Measurements from ENCODE around the gene ZNF746.

ZNF746 gene

GRCh38 chr7:149427893-149428292 is 69.7 kb downstream of the ZNF746 start:
- DNase-seq (ENCODE audit: low read depth, low spot score), result no peak

- no peak for DNase-seq (ENCODE audit: low read depth, low spot score)
These were observed 70.4 kb downstream of the ZNF746 start for GRCh38 chr7:149427096-149427680.

DNA sequence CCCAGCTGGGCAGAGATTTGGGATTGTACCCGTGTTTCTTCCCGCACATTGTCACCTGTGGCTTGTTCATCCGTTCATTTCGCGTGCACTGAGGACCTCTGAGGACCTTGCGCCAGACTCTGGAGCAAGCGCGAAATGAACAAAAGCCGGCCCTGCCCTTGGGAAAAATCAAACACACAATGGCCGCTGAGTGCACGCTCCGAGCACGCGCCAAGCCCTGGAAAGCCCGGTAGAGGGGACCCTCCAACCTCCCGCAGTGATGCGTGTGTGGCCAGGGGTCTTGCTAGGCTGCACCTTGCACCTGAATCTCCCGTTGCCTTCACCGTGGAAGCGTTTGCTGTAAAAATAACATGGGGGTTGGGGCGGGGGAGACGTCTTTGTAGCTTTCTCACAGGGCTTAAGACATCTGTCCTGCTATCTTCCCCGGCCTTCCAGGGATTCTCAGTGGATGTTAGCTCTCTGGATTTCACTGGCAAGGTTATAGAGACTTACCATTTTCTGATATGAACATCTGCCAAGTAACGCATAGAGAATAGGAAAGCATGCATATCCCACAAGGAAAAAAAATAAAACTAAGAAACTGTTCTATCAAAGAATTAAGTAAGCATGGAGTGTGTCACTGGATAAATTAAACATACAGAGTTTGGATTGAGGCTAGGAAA is 74.0 kb downstream of the ZNF746 start:
- DNase-seq (ENCODE audit: low read depth, low spot score), result no peak

GRCh38 chr7:149422914-149423301 is 74.7 kb downstream of the ZNF746 start:
- DNase-seq (ENCODE audit: low read depth, low spot score), result no peak
